ENCODE data around the gene SDC1.

DNA sequence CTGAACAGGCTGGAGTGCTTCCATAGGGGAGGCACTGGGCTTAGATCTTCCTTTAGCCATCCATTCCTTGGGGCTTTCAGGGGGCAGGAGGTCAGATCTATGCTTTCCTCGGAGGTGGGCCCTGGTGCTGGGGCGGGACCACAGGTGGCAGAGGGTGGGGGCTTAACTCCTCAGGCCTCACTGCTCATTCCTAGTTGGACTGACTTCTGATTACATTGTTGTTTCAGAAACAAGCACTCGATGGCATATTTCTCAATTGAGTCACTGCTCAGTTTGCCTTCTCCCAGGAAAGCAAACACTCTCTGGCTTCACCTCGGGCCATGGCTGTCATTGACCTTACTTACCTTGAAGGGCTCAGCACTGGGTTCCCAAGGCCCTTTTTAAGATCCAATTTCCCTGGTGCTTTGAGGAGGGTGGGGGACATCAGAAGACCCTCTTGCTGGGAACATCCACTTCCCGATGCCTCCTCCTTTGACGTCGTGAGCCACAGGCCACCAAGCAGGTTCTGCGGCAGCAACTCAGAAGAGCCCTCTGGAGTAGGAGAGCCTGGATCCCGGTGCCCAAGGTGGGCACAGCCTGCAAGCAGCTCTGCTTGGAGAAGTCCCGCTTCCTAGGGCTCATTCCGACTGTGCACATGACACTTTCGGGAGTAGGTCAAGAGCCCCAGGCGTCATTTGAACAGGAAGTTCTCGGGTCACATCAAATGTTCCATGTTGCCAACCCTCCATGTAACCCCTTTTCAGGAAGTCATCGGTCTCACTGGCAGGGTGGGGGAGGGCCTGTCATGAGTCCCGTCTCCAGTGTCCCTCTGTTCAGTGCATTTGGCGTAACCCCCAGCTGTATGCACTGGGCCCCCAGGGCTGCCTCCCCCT, 40.6 kb downstream of the SDC1 start:
- TF ChIP-seq, protein P1, sequence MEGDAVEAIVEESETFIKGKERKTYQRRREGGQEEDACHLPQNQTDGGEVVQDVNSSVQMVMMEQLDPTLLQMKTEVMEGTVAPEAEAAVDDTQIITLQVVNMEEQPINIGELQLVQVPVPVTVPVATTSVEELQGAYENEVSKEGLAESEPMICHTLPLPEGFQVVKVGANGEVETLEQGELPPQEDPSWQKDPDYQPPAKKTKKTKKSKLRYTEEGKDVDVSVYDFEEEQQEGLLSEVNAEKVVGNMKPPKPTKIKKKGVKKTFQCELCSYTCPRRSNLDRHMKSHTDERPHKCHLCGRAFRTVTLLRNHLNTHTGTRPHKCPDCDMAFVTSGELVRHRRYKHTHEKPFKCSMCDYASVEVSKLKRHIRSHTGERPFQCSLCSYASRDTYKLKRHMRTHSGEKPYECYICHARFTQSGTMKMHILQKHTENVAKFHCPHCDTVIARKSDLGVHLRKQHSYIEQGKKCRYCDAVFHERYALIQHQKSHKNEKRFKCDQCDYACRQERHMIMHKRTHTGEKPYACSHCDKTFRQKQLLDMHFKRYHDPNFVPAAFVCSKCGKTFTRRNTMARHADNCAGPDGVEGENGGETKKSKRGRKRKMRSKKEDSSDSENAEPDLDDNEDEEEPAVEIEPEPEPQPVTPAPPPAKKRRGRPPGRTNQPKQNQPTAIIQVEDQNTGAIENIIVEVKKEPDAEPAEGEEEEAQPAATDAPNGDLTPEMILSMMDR (IDR thresholded peaks at IDR 0.05; ENCODE audit: borderline replicate concordance, extremely low read depth, low read length, poor library complexity, severe bottlenecking), result no peak
- TF ChIP-seq EZH2 (IDR thresholded peaks at IDR 0.05; ENCODE audit: borderline replicate concordance, low read depth, low read length, severe bottlenecking), result no peak
